Stimulated activated CD4-positive, alpha-beta T cell treated with anti-CD3 and anti-CD28 coated beads, Interleukin-1b, Interleukin-23, amount 100 ng/mL, for 24 hours (primary cell): ENCODE results near the gene GPRASP3.

Experiments used
- DNase-seq, 4 experiments: peaks; one replicate each; pipeline ENCODE4 v3.0.0-alpha.2; 2020; ENCODE audit warnings: low read depth in 4 of 4, low spot score in 1 of 4

The GPRASP3 gene

GRCh38 chrX:102745857-102746584, 25.5 kb downstream of the GPRASP3 start:
- DNase-seq, result no peak

GRCh38 chrX:102765217-102765616, 44.7 kb downstream of the GPRASP3 start:
- DNase-seq, result no peak

- no peak for DNase-seq
Observed at GRCh38 chrX:102765809-102766208, 45.3 kb downstream of the GPRASP3 start.

GRCh38 chrX:102767287-102767686, 46.7 kb downstream of the GPRASP3 start:
- no peak for DNase-seq

GRCh38 chrX:102768987-102769761, 48.6 kb downstream of the GPRASP3 start:
- peak; percentile 49 to 63 (median 56) for DNase-seq
